Measurements from ENCODE around the gene TRIM65. TPM values are rescaled to one million over a fixed set of nuclear protein-coding genes. Genes with fewer than 3 reads are reported as not detected.

Gene TRIM65
- total RNA-seq, 4 donors from 2014 or later = 16.5 to 26.1 (median 22.3) TPM

GRCh38 chr17:75915268-75915667 is 18.5 kb upstream of the TRIM65 start:
- in situ Hi-C loops (cut with MboI; ENCODE audit: low sequenced_read_pairs in 4 of 4) (no loop called here), intact Hi-C loops (cut with DNase I; ENCODE audit: low total_unique reads) (no loop called here)
- no peaks in the 10 kb centered on the region for H3K4me1 ChIP-seq
- DNase-seq = no peak
- H3K4me3 ChIP-seq = no peak overlapping the region
- TF ChIP-seq POLR2A (IDR thresholded peaks at IDR 0.05) = no peak
- no peak for ATAC-seq
- H3K36me3 ChIP-seq = peaks cover 0 to 7% of the 10 kb centered on the region in 2 donors
- H3K27ac ChIP-seq = no peak overlapping the region
- H3K9me3 ChIP-seq = no peaks in the 10 kb centered on the region
- H3K27me3 ChIP-seq = no peaks in the 10 kb centered on the region

- ATAC-seq (no peak), DNase-seq (no peak)
- Histone ChIP-seq H3K9me3 (no peaks in the 10 kb centered on the region), H3K36me3 (peaks cover 0 to 7% of the 10 kb centered on the region in 2 donors), H3K4me1 (no peaks in the 10 kb centered on the region), H3K27ac (no peak overlapping the region), H3K4me3 (no peak overlapping the region), H3K27me3 (no peaks in the 10 kb centered on the region)
- intact Hi-C loops (cut with DNase I; ENCODE audit: low total_unique reads) = no loop called here
- TF ChIP-seq POLR2A (IDR thresholded peaks at IDR 0.05) (no peak), CTCF (IDR thresholded peaks at IDR 0.05 in 4 of 5, conservative IDR thresholded peaks at IDR 0.05 in 1 of 5) (no peak)
- in situ Hi-C loops (cut with MboI; ENCODE audit: low sequenced_read_pairs in 4 of 4) = no loop called here
Observed at GRCh38 chr17:75914643-75915267, 18.0 kb upstream of the TRIM65 start.

GRCh38 chr17:75913537-75914210 is 16.9 kb upstream of the TRIM65 start:
- no peak for DNase-seq
- Histone ChIP-seq H3K27ac (no peak overlapping the region), H3K4me3 (no peak overlapping the region), H3K4me1 (no peaks in the 10 kb centered on the region), H3K36me3 (peaks cover 0 to 7% of the 10 kb centered on the region in 2 donors), H3K27me3 (no peaks in the 10 kb centered on the region), H3K9me3 (no peaks in the 10 kb centered on the region)
- ATAC-seq = no peak
- intact Hi-C loops (cut with DNase I; ENCODE audit: low total_unique reads) (no loop called here), in situ Hi-C loops (cut with MboI; ENCODE audit: low sequenced_read_pairs in 4 of 4) (no loop called here)
- TF ChIP-seq POLR2A (IDR thresholded peaks at IDR 0.05) (no peak), CTCF (IDR thresholded peaks at IDR 0.05 in 4 of 5, conservative IDR thresholded peaks at IDR 0.05 in 1 of 5) (no peak)

DNA sequence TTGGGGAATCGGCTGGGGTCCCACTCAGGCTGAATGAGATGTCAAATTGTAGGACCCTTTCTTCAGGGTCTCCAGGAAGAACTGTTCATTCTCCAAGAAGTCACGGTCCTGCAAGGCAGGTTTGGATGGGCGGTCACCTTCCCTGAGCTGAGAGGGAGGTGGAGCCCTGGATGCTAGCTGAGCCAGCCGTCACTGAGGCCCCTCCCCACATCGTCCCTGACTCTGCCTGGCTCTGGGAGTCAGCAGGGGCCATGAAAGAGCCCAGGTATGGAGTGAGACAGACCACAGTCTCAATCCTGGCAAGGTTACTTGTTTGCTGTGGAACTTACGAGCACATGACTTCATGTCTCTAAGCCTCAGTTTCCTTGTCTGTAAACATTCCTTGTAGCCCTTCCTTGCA is 13.9 kb upstream of the TRIM65 start:
- H3K9me3 ChIP-seq = no peaks in the 10 kb centered on the region
- H3K27ac ChIP-seq = no peak overlapping the region
- peaks cover 0 to 7% of the 10 kb centered on the region in 2 donors for H3K36me3 ChIP-seq
- intact Hi-C loops (cut with DNase I; ENCODE audit: low total_unique reads) (no loop called here), in situ Hi-C loops (cut with MboI; ENCODE audit: low sequenced_read_pairs in 4 of 4) (no loop called here)
- ATAC-seq (no peak), DNase-seq (no peak)
- TF ChIP-seq CTCF (IDR thresholded peaks at IDR 0.05 in 4 of 5, conservative IDR thresholded peaks at IDR 0.05 in 1 of 5) (no peak), POLR2A (IDR thresholded peaks at IDR 0.05) (no peak)
- H3K27me3 ChIP-seq = no peaks in the 10 kb centered on the region
- H3K4me1 ChIP-seq = no peaks in the 10 kb centered on the region
- no peak overlapping the region for H3K4me3 ChIP-seq

GRCh38 chr17:75909812-75910274 is 13.1 kb upstream of the TRIM65 start:
- no peak overlapping the region for H3K4me3 ChIP-seq
- TF ChIP-seq CTCF (IDR thresholded peaks at IDR 0.05 in 4 of 5, conservative IDR thresholded peaks at IDR 0.05 in 1 of 5) (no peak), POLR2A (IDR thresholded peaks at IDR 0.05) (no peak)
- no peak overlapping the region for H3K27ac ChIP-seq
- H3K36me3 ChIP-seq = peaks cover 0 to 7% of the 10 kb centered on the region in 2 donors
- DNase-seq (no peak), ATAC-seq (no peak)
- in situ Hi-C loops (cut with MboI; ENCODE audit: low sequenced_read_pairs in 4 of 4) = loop anchor here (5.0 kb wide), 1 partner anchor 97 kb away; no protein-coding TSS in a partner anchor
- intact Hi-C loops (cut with DNase I; ENCODE audit: low total_unique reads) = no loop called here
- peaks cover 0 to 6% of the 10 kb centered on the region in 2 donors for H3K4me1 ChIP-seq
- no peaks in the 10 kb centered on the region for H3K9me3 ChIP-seq
- no peaks in the 10 kb centered on the region for H3K27me3 ChIP-seq
